Stimulated activated CD4-positive, alpha-beta T cell treated with anti-CD3 and anti-CD28 coated beads, Interleukin-4, amount 100 ng/mL, for 1 hour (primary cell): Measurements from ENCODE around the gene RC3H2.
"Not testable (repeated sequence)": the region's sequence is repeated elsewhere in the genome, so short reads cannot be mapped to it uniquely, and the experiment has no call there.

ENCODE experiments used
- DNase-seq: peaks from one replicate; pipeline ENCODE4 v3.0.0-alpha.2; 2020

RC3H2 gene

DNA sequence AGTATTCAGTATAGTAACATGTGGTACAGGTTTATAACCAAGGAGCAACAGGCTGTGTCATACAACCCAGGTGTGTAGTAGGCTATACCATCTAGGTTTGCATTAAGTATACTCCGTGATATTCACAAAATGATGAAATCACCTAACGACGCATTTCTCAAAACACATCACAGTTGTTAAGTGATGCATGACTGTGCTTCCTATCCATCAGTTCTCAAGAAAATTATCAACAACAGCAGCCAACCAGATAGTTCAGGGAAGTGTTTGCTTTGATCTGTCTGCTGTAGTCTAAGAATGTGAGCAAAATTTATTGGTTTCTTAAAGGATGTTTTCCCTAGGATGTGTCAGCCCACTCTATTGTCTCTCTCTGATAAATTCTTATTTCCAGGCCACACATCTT is 18.8 kb upstream of the RC3H2 start:
- no peak for DNase-seq

DNA sequence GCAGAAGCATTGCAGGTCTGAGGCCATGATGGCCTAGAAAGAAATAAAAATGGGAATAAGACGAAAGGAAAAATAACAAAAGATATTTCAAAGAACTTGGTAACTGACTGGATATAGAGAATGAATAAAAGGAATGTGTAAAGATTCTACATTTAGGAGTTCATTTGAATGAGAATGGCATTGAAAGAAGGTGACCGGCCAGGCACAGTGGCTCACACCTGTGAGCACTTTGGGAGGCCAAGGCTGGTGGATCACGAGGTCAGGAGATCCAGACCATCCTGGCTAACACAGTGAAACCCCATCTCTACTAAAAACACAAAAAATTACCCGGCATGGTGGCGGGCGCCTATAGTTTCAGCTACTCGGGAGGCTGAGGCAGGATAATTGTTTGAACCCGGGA is 17.6 kb upstream of the RC3H2 start:
- no peak for DNase-seq

- DNase-seq = no peak
These were observed 13.2 kb upstream of the RC3H2 start for GRCh38 chr9:122918310-122918709.

DNA sequence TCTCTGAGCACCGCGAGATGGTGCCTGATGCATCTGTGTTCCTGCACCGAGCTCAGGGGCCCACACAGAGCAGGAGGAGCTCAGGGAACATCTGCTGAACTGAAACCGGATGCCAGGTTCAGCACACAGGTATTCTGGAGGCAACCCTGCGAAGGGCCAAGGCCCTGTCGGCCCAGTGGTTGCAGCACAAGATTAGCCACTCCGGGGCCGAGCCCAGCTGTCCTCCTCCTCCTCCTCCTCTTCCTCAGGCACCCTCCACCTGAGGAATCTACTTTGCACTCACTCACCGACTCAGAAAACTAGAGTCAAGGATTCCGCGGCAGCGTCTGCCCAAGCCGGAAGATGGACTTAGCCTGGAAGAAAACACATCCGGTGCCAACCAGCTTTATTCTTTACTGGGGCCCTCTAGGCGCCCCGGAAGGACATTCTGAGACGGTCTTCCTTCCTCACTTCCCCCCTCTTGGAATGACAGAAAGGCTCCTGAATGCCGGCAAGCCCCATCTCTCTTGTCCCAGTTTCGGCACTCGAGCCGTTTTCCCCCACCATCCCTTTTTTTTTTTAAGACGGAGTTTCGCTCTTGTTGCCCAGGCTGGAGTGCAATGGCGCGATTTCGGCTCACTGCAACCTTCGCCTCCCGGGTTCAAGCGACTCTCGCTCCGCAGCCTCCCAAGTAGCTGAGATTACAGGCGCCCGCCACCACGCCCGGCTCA is 8.0 kb upstream of the RC3H2 start, which contains the start of gene ZBTB6:
TSS of gene ZBTB6 (minus strand) at position 360 of the 710 bp plus-strand sequence. CDS start 1,251 bp downstream, outside the sequence.
- peak; percentile 66 for DNase-seq

DNA sequence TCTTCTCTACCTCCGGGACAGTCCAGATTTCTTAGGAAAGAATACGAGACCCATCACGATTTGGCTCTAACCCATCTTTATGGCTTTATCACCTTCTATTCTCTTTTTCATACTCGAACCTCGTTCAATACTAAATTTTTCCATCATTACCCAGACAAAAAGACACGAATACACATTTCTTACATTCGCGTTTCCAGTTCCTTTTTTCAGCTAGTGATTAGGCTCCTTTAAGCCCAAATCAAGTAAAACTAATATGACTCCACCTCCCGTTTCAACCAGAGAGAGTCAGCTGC is 7.5 kb upstream of the RC3H2 start:
- DNase-seq = no peak

GRCh38 chr9:122906122-122906521 is 963 bp upstream of the RC3H2 start:
- DNase-seq = not testable (repeated sequence)

GRCh38 chr9:122904466-122904822 is 715 bp downstream of the RC3H2 start:
- DNase-seq = peak; percentile 19

- no peak for DNase-seq
These were observed 4.4 kb downstream of the RC3H2 start for GRCh38 chr9:122900791-122901190.

- DNase-seq = no peak
These were observed 7.2 kb downstream of the RC3H2 start for GRCh38 chr9:122897969-122898368.

DNA sequence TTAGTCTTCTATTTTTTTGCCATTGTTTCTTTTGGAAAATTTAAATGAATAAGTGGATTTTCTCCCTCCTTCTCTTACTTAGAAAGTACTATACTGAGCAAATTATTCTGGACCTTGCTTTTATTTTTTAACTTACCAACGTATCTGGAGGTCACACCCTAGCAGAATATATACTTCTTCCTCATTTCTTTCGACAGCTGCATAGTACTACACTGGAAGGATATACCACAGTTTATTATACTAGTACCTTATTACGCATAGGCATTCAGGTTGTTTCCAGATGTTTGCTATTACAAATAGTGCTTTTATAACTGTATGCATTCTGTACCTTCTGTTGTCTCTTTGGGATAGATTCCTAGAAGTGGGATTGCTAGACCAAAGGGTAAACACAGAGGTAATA is 16.7 kb downstream of the RC3H2 start:
- DNase-seq = no peak

DNA sequence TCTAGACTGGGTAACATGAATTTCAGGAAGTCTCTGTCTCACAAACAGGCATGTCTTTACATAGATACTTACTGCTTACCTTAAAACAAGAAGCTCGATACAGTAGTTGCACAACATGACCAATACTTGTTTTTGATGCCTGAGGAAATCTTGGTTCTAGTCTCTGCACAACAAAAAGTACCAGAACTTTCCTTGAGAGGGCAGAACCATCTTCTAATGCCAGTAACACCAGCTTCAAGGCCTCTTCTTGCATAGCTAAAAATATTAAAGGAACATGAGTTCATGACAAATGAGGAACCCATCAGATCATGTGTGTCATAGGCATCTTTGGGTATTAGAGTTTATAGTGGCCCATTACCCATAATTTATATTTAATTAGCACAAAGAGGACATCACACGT is 22.0 kb downstream of the RC3H2 start:
- DNase-seq = no peak

DNA sequence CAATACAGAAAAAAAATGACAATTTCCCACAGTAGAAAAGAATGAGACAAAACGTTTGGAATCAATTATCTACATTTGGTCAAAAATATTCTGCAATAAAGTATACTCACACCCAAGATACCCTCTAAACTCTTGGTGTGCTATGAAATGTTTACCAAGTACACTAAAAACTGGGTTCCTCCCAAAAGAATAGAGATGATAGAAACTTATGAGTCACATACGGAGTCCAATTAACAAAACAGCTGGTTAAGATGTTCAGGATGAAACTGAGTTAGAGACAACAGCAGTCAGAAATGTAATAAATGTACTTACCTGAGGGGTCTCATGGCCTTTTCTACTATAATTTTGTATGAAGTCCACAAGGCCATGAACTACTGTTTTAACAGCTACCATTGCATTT is 25.7 kb downstream of the RC3H2 start:
- DNase-seq = no peak

DNA sequence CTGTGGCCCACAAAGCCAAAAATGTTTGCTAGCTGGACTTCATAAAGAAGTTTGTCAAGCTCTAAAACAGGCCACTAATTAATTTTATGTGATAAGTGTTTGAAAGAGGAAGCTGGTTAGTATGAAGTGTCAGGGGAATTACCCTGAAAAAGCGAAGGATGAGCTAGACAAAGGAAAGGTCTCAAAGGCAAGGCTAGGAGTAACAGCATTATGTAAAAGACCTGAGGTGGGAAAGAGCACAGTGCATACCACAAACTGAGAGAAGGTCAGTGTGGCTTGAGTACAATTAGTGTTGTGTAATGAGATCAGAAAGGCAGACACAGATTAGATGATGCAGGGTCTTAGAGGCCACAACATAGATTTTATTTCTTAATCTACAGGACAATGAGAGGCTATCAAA is 29.6 kb downstream of the RC3H2 start:
- no peak for DNase-seq

- DNase-seq = not testable (repeated sequence)
These were observed 37.9 kb downstream of the RC3H2 start for GRCh38 chr9:122867276-122867675.

DNA sequence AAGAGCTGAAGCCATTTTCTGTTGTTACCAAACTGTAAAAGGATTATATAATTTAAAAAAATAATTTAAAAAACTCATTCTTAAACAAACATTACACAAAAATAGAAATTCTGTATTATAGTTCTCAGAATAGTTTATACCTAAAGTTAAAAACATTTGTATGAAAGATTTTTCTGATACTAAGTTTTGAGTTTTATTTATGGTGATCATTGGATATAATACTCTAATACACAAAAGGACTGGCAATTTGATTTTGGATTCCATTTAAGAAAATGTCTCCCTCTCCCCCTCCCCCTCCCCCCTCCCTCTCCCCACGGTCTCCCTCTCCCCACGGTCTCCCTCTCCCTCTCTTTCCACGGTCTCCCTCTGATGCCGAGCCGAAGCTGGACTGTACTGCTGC is 39.1 kb downstream of the RC3H2 start:
- DNase-seq = no peak

GRCh38 chr9:122865300-122865699 is 39.9 kb downstream of the RC3H2 start:
- DNase-seq = no peak

- no peak for DNase-seq
These were observed 41.8 kb downstream of the RC3H2 start for GRCh38 chr9:122863407-122863806.

- no peak for DNase-seq
These were observed 44.6 kb downstream of the RC3H2 start for GRCh38 chr9:122860319-122861142.

DNA sequence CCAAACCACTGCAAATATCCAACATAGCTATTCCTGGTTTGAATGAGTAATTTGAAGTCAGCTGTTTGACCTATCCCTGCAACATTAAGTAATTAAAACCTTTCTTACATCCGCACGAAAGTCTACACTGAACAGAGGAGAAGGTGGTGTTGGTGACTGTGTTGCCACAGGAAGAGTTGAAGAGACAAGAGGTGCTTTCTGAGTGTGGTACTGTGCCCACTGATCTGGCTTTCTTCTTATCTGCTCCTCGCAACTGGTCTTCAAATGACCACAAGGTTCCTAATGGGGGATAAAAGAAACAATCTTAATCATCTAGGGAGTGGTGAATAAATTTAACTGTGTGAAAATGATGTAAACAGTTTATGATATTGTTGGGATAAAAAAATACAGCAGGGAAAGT is 47.3 kb downstream of the RC3H2 start:
- DNase-seq = no peak

DNA sequence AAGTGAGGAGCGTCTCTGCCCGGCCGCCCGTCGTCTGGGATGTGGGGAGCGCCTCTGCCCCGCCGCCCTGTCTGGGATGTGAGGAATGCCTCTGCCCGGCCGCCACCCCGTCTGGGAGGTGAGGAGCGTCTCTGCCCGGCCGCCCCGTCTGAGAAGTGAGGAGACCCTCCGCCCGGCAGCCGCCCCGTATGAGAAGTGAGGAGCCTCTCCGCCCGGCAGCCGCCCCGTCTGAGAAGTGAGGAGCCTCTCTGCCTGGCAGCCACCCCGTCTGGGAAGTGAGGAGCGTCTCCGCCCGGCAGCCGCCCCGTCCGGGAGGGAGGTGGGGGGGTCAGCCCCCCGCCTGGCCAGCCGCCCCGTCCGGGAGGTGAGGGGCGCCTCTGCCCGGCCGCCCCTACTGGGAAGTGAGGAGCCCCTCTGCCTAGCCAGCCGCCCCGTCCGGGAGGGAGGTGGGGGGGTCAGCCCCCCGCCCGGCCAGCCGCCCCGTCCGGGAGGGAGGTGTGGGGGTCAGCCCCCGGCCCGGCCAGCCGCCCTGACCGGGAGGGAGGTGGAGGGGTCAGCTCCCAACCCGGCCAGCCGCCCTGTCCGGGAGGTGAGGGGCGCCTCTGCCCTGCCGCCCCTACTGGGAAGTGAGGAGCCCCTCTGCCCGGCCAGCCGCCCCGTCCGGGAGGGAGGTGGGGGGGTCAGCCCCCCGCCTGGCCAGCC is 52.9 kb downstream of the RC3H2 start:
- DNase-seq = not testable (repeated sequence)

DNA sequence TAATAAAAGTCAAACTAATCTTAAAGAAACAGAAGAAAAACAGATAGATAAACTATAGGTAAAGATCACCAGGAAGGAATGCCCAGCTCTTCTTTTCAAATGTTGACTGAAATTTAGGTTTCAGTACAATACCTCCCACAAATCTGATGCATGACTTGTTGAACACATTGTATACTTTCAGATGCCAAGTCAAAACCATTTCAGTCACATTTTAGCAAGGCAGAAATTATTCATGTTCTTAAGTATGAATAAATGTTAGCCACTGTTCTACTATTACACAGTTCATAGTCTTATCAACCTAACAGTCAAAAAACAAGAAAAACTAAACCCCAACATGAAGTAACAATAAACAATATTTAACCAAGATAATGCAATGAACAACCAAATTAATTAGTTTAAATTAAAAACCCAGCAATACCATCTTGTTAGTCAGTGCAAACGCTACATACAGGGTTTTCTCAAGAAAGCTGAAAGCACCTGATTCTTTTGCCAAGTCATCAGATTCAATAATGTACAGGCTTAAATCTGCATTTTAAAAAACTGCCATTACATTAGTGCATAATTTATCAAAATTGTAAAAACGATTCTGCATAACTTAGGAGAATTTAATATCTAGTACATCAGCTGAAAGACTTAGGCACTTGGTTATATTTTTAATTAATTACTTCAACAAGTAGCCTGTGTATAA is 56.8 kb downstream of the RC3H2 start:
- DNase-seq = no peak

DNA sequence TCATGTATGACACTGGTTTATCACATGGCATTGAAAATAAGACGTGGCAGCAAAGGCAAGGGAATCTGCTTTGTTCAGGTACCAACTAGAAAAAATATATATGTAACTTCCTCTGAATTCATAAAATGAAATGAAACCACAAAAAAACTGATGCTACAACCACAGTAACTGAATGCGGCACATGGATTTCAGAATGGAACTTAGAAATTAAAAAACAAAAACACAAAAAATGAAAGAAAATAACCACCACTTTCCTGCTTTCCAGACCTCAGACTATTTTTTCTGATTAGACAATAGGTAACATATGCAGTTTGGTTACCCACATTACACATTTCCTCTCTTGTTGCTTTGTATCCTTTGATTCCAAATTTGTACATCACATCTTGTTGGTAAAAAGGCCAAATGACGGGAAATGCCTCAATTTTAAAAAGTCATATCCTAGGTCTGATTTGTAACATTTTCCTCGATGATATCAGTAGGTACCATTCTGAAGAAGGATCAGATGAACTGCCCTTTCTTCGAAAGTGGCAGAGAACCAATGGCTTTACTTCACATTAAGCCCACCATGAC is 58.7 kb downstream of the RC3H2 start:
- no peak for DNase-seq

DNA sequence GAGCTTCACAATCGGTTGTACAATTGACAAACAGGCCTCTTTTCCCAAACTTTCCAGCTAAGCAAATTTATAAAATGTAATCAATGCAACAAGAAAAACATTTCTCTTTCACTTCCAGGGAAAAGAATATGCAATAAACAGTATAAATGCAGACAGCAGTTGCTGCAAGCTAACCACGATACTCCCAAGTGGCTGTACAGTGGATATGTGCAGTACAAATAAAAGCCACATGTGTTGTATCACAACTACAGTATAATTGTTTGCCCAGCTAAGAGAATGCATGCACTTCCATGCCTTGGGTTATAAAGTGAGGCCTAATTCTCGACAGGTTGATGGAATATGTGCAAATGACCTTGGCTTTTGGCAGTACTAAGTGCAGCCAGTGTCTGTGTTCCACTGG is 60.0 kb downstream of the RC3H2 start:
- no peak for DNase-seq
